ENCODE measurements around the gene PCDH20. TPM values are rescaled to one million over a fixed set of nuclear protein-coding genes. Genes with fewer than 3 reads are reported as not detected.

The PCDH20 gene
- total and polyA plus RNA-seq, 10 of the 15 experiments (the other 5 are each of a cell fraction or from before 2014, with no cell fraction given): 0.03 TPM; not detected in 9

DNA sequence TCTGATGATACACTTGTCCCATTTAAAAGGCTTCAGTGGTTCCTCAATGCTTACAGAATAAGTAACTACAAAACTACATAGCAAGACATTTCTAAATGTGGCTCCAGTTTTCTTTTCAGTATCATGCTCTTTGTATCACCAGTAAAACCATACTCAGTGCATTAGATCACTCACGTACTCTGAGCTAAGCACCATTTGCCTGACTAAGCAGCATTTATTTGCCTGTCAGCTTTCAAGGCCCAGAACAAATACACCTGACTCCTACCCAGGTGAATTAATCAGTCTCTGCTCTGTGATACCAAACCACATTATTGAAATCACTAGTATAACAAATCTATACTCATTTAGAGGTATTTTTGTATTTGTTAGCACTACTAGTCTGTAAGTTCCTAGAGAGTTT is 47.4 kb upstream of the PCDH20 start:
- no peaks in the 10 kb centered on the region for H3K79me2 ChIP-seq (ENCODE audit: control insufficient read depth, insufficient read depth, low read length)
- no peak overlapping the region for H2AFZ ChIP-seq (ENCODE audit: control insufficient read depth, low read depth, low read length)
- H3K9ac ChIP-seq (ENCODE audit: control insufficient read depth, insufficient read depth, low read length): no peak overlapping the region
- no peaks in the 10 kb centered on the region for H3K36me3 ChIP-seq (ENCODE audit: control insufficient read depth in 2 of 2, insufficient read depth in 2 of 2, low read length in 1 of 2)
- H3K4me1 ChIP-seq (ENCODE audit: control insufficient read depth, insufficient read depth, low read length): no peaks in the 10 kb centered on the region
- H3K4me2 ChIP-seq (ENCODE audit: control insufficient read depth, insufficient read depth): no peak overlapping the region
- SMC1A ChIA-PET (ENCODE audit: uncharacterized antibody, unreplicated experiment): interaction anchor here (1.4 kb wide), 1 partner anchor 95 kb away, joined by 3 read pairs; no protein-coding TSS in a partner anchor
- POLR2A ChIA-PET: no interaction called here
- intact Hi-C loops (cut with micrococcal nuclease; ENCODE audit: unreplicated experiment): no loop called here
- BruUV-seq (replicated peaks): no TSS peak
- no peak for ATAC-seq
- in situ Hi-C loops (cut with MboI): no loop called here
- no peak for DNase-seq (ENCODE audit: low read depth, low spot score)
- CTCF ChIA-PET: no interaction called here
- H3K4me3 ChIP-seq: no peak overlapping the region
- no peak for FAIRE-seq
- no peaks in the 10 kb centered on the region for H3K9me3 ChIP-seq (replicated peaks; ENCODE audit: control insufficient read depth, insufficient read depth, low read length)
- RAD21 ChIA-PET (ENCODE audit: unreplicated experiment): no interaction called here
- H4K20me1 ChIP-seq (ENCODE audit: control insufficient read depth, insufficient read depth): no peaks in the 10 kb centered on the region
- WGBS (ENCODE audit: insufficient coverage, insufficient replicate concordance, low lambda C conversion rate, missing lambda C conversion rate): 0% methylated on average over 1 of the region's 1 CpG
- TF ChIP-seq MYC (IDR thresholded peaks at IDR 0.05; ENCODE audit: insufficient read depth, insufficient read length, insufficient replicate concordance, low read length, severe bottlenecking): no peak
- TF ChIP-seq, protein P1, sequence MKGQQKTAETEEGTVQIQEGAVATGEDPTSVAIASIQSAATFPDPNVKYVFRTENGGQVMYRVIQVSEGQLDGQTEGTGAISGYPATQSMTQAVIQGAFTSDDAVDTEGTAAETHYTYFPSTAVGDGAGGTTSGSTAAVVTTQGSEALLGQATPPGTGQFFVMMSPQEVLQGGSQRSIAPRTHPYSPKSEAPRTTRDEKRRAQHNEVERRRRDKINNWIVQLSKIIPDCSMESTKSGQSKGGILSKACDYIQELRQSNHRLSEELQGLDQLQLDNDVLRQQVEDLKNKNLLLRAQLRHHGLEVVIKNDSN (IDR thresholded peaks at IDR 0.05; ENCODE audit: borderline replicate concordance, extremely low read length, insufficient read depth, low read depth, low read length): no peak
- no peak for TF ChIP-seq RAD51 (IDR thresholded peaks at IDR 0.05)
- no peak for TF ChIP-seq ZNF274 (IDR thresholded peaks at IDR 0.05; ENCODE audit: insufficient read depth, insufficient read length)
- TF ChIP-seq KAT2A (conservative IDR thresholded peaks at IDR 0.05; ENCODE audit: control insufficient read depth, low read depth, low read length): no peak
- TF ChIP-seq CBX3 (IDR thresholded peaks at IDR 0.05; ENCODE audit: borderline replicate concordance, low read depth): no peak
- no peak for TF ChIP-seq KLF5 (IDR thresholded peaks at IDR 0.05; ENCODE audit: partially characterized antibody)
- TF ChIP-seq, protein P2, sequence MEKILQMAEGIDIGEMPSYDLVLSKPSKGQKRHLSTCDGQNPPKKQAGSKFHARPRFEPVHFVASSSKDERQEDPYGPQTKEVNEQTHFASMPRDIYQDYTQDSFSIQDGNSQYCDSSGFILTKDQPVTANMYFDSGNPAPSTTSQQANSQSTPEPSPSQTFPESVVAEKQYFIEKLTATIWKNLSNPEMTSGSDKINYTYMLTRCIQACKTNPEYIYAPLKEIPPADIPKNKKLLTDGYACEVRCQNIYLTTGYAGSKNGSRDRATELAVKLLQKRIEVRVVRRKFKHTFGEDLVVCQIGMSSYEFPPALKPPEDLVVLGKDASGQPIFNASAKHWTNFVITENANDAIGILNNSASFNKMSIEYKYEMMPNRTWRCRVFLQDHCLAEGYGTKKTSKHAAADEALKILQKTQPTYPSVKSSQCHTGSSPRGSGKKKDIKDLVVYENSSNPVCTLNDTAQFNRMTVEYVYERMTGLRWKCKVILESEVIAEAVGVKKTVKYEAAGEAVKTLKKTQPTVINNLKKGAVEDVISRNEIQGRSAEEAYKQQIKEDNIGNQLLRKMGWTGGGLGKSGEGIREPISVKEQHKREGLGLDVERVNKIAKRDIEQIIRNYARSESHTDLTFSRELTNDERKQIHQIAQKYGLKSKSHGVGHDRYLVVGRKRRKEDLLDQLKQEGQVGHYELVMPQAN (conservative IDR thresholded peaks at IDR 0.05): no peak
- no peak for TF ChIP-seq YY1 (IDR thresholded peaks at IDR 0.05; ENCODE audit: low read depth, low read length)
- H3K27me3 ChIP-seq (replicated peaks in 1 of 2; ENCODE audit: control insufficient read depth in 2 of 2, insufficient read depth in 2 of 2, low read length in 1 of 2): no peaks in the 10 kb centered on the region
- H3K27ac ChIP-seq (ENCODE audit: control insufficient read depth, insufficient read depth): no peak overlapping the region
